Neutrophil (primary cell): ENCODE data around the gene OR2H2.

Source experiments
- H3K27ac ChIP-seq: fragments of 200-600 bp; sonication (generic); 2 replicates; pipeline ENCODE4 v1.5.1; 2016; ENCODE audit warnings: mild to moderate bottlenecking, moderate library complexity
- H3K27me3 ChIP-seq: fragments of 200-600 bp; sonication (generic); 2 replicates; pipeline ENCODE4 v1.6.0; 2016; ENCODE audit warnings: mild to moderate bottlenecking
- H3K36me3 ChIP-seq: fragments of 200-600 bp; sonication (generic); 2 replicates; pipeline ENCODE4 v1.5.1; 2017
- H3K4me1 ChIP-seq, 2 experiments: fragments of 200-600 bp in 1 of 2; sonication (generic) in 1 of 2; 1 replicate in 1 of 2; 2 replicates in 1 of 2; pipeline versions ENCODE4 v1.5.1 to v1.6.1; 2013 to 2016; ENCODE audit warnings: low read depth in 1 of 2, low read length in 1 of 2, mild to moderate bottlenecking in 1 of 2, moderate library complexity in 1 of 2; ENCODE audit not compliant: control insufficient read depth in 1 of 2, insufficient read depth in 1 of 2
- H3K4me3 ChIP-seq, 2 experiments: fragments of 200-600 bp in 1 of 2; sonication (generic) in 1 of 2; 1 replicate in 1 of 2; 2 replicates in 1 of 2; pipeline ENCODE4 v1.5.1; 2013 to 2016; ENCODE audit warnings: low read depth in 1 of 2, low read length in 1 of 2, mild to moderate bottlenecking in 1 of 2, moderate library complexity in 1 of 2
- H3K9me3 ChIP-seq: fragments of 200-600 bp; sonication (generic); 2 replicates; pipeline ENCODE4 v1.5.1; 2016
- TF ChIP-seq, protein P1 (sequence below): fragments of 200-600 bp; sonication (generic); IDR thresholded peaks from 2 replicates; pipeline ENCODE4 v1.5.1; 2016; ENCODE audit warnings: antibody characterized with exemption

OR2H2 gene

DNA sequence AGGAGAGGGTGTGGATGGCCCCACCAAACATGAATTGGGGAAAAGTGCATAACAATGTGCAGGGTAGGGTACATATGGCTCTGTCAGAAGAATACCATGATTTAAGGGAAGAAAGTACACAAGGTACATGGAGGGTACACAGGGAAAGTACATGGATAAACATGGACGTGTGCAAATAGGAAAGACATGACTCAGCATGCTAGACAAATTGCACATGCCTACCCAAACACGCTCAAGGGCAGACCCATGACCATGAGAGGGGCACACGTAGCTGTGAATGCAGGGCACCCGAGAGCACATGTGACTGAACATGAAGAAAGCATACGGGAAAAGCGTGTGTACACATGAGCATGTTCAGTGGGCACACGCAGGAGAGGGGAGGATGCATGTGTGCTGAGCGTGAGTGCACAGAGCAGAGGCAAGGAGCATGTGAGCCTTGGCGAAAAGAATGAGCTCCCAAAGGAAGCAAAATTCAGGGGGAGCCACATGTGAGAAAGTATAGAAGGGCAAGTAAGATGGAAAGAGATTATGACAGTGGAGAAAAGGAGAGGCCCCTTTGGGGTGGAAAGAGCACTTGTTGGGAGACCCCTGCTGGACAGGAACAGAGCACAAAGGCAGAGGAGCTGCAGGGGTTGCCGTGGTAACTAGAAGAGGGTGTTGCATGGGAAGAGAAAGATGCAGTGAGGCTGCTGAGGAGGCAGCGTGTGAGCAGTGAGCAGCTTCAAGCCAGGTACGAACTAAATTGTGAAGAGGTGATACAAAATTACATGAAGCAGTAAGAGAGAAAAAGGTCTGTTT is 17.8 kb downstream of the OR2H2 start:
- Histone ChIP-seq H3K9me3 (no peaks in the 10 kb centered on the region), H3K27ac (no peak overlapping the region), H3K4me1 (no peaks in the 10 kb centered on the region), H3K36me3 (peaks cover 92% of the 10 kb centered on the region), H3K4me3 (no peak overlapping the region), H3K27me3 (no peaks in the 10 kb centered on the region)
- TF ChIP-seq, protein P1, sequence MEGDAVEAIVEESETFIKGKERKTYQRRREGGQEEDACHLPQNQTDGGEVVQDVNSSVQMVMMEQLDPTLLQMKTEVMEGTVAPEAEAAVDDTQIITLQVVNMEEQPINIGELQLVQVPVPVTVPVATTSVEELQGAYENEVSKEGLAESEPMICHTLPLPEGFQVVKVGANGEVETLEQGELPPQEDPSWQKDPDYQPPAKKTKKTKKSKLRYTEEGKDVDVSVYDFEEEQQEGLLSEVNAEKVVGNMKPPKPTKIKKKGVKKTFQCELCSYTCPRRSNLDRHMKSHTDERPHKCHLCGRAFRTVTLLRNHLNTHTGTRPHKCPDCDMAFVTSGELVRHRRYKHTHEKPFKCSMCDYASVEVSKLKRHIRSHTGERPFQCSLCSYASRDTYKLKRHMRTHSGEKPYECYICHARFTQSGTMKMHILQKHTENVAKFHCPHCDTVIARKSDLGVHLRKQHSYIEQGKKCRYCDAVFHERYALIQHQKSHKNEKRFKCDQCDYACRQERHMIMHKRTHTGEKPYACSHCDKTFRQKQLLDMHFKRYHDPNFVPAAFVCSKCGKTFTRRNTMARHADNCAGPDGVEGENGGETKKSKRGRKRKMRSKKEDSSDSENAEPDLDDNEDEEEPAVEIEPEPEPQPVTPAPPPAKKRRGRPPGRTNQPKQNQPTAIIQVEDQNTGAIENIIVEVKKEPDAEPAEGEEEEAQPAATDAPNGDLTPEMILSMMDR, result no peak

DNA sequence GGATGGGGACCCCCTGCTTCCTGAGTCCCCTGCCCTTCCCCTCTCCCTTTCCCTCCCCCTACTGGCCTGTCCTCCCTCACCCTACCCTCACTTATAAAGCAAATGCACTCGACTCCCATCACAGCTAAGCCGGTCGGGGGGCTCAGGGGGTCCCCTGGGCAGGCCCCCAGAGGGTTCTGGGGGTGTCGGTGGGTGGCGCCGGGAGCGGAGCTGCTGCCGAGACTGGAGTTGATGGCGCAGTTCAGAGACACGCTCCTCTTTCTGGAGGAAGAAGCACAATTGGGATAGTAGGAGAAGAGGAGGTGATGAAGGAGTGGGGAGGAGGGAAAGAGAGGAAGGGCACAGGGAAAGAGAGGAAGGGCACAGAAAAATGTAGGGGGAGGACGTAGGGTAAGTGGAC is 18.5 kb downstream of the OR2H2 start:
- H3K27ac ChIP-seq, result no peak overlapping the region
- no peaks in the 10 kb centered on the region for H3K27me3 ChIP-seq
- TF ChIP-seq, protein P1, result no peak
- peaks cover 99% of the 10 kb centered on the region for H3K36me3 ChIP-seq
- no peak overlapping the region for H3K4me3 ChIP-seq
- no peaks in the 10 kb centered on the region for H3K4me1 ChIP-seq
- H3K9me3 ChIP-seq, result no peaks in the 10 kb centered on the region

DNA sequence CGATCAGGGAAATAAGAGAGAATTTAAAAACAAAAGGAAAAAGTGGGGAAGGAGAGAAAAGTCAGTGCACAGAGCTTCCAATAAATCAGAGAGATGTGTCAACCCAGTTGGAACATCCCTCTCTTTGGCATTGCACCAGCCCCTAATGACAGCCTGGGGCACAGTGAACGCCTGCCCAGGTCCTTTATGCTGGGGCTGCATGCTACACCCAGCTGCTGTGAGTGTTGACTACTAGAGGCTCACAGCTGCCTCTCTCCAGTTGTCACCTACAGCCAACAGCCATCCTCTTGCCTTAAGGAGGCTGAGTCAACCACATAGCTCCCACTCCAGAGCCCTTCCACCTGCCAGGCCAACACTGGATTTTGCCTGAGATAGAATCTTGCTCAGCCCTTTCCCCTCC is 19.0 kb downstream of the OR2H2 start:
- Histone ChIP-seq H3K9me3 (no peaks in the 10 kb centered on the region), H3K4me3 (no peak overlapping the region), H3K27ac (no peak overlapping the region), H3K4me1 (no peaks in the 10 kb centered on the region), H3K27me3 (no peaks in the 10 kb centered on the region), H3K36me3 (peaks cover 100% of the 10 kb centered on the region)
- TF ChIP-seq, protein P1, result no peak

DNA sequence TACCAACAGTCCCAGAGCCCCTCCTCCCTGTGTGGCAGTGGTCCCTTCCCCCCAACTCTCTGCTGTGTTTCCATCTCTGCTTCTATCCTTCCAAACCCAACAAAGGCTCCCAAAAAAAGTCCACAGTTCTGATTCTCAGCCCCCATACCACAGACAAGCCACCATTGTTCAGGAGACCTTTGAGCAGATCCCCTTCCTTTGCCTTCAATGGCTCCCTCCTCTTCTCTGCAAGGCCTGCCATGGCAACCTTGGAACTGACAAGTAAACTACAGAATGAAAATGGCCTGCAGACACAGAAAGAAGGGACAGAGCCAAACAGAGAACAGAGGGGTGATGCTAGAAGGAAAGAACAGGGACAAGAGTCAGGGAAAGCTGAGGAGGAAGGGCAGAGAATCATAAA is 23.2 kb downstream of the OR2H2 start:
- H3K4me1 ChIP-seq, result no peaks in the 10 kb centered on the region
- TF ChIP-seq, protein P1, result no peak
- H3K27ac ChIP-seq, result no peak overlapping the region
- H3K9me3 ChIP-seq, result no peaks in the 10 kb centered on the region
- H3K36me3 ChIP-seq, result peaks cover 90% of the 10 kb centered on the region
- no peaks in the 10 kb centered on the region for H3K27me3 ChIP-seq
- H3K4me3 ChIP-seq, result no peak overlapping the region

DNA sequence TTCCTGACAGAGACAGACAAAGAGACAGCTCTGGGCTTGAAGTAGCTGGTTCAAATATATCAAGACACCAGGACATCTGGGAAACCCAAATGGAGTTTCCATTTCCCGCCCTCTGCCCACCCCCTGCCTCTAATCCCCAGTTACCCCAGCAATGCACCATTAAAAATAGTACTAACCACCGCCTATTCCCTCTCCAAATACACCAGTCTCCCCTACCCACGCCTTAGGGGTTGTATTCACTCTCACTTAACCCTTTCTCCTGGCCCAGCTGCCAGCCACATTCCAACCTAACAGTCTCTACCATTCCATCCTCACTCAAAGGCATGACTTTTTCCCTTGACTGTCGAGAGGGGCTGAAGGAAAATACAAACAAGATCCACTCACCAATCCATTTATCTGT is 25.6 kb downstream of the OR2H2 start:
- Histone ChIP-seq H3K27ac (no peak overlapping the region), H3K9me3 (no peaks in the 10 kb centered on the region), H3K36me3 (peaks cover 87% of the 10 kb centered on the region), H3K27me3 (no peaks in the 10 kb centered on the region), H3K4me1 (no peaks in the 10 kb centered on the region), H3K4me3 (no peak overlapping the region)
- TF ChIP-seq, protein P1, result no peak
